Neural crest cell (in vitro differentiated cells): ENCODE measurements around the gene IQGAP1. TPM values are rescaled to one million over a fixed set of nuclear protein-coding genes. Genes with fewer than 3 reads are reported as not detected.

Experiments used
- DNase-seq: peaks from one replicate; pipeline ENCODE4 v3.0.0; 2021; ENCODE audit warnings: low read depth, mixed read lengths, low spot score
- H3K27ac Mint-ChIP-seq: one replicate; pipeline ENCODE4 v1.8.0; 2021; ENCODE audit warnings: mild to moderate bottlenecking, mixed read lengths; ENCODE audit not compliant: unreplicated experiment
- H3K27me3 Mint-ChIP-seq: 2 replicates; pipeline ENCODE4 v1.8.0; 2021; ENCODE audit warnings: low read depth, mild to moderate bottlenecking, mixed read lengths
- H3K36me3 Mint-ChIP-seq: 2 replicates; pipeline ENCODE4 v1.8.0; 2021; ENCODE audit warnings: low read depth, mild to moderate bottlenecking, mixed read lengths
- H3K4me1 Mint-ChIP-seq: 2 replicates; pipeline ENCODE4 v1.8.0; 2021; ENCODE audit warnings: mixed read lengths
- H3K4me3 Mint-ChIP-seq: one replicate; pipeline ENCODE4 v1.8.0; 2021; ENCODE audit warnings: mild to moderate bottlenecking, mixed read lengths
- H3K9me3 Mint-ChIP-seq: 2 replicates; pipeline ENCODE4 v1.8.0; 2021; ENCODE audit warnings: mixed read lengths
- CTCF ChIP-seq: fragments of 200-600 bp; sonication (generic); conservative IDR thresholded peaks from 2 replicates; pipeline ENCODE4 v1.5.0; 2021; ENCODE audit warnings: antibody characterized with exemption, mild to moderate bottlenecking
- total RNA-seq: library from RNA; stranded (reverse); gene quantifications from 2 replicates; pipeline ENCODE4 v1.2.1, GENCODE V29; 2021

The IQGAP1 gene
- total RNA-seq, 1 donor from 2014 or later: 46.1 TPM

DNA sequence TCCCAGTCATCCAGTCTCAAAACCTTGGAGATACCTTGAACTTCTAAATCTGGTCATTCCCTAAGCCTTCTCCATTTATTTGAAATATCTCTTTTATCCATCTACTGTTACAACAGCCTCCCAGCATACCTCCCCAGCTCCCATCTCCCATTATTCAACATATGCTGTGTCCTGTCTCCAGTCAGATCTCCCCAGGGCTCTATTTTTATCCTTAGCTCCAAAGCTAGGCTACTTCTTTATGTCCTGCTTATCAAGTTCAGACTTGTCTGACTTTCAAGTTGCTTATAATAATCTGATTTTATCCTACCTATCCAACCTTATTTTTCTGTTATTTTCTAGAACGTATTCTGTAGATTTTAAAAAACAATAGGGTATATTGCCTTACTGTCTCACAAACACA, 44.2 kb downstream of the IQGAP1 start:
- no peak for TF ChIP-seq CTCF
- Mint-ChIP-seq H3K36me3 (no peaks in the 10 kb centered on the region), H3K9me3 (no peaks in the 10 kb centered on the region), H3K27ac (no peak overlapping the region), H3K27me3 (no peaks in the 10 kb centered on the region), H3K4me3 (no peak overlapping the region), H3K4me1 (peaks cover 9% of the 10 kb centered on the region)
- DNase-seq: no peak

- H3K9me3 Mint-ChIP-seq: no peaks in the 10 kb centered on the region
- no peak overlapping the region for H3K27ac Mint-ChIP-seq
- H3K36me3 Mint-ChIP-seq: no peaks in the 10 kb centered on the region
- H3K4me1 Mint-ChIP-seq: no peaks in the 10 kb centered on the region
- no peaks in the 10 kb centered on the region for H3K27me3 Mint-ChIP-seq
- no peak for DNase-seq
- TF ChIP-seq CTCF: no peak
- no peak overlapping the region for H3K4me3 Mint-ChIP-seq
Measured at GRCh38 chr15:90435652-90436337, 47.8 kb downstream of the IQGAP1 start.

DNA sequence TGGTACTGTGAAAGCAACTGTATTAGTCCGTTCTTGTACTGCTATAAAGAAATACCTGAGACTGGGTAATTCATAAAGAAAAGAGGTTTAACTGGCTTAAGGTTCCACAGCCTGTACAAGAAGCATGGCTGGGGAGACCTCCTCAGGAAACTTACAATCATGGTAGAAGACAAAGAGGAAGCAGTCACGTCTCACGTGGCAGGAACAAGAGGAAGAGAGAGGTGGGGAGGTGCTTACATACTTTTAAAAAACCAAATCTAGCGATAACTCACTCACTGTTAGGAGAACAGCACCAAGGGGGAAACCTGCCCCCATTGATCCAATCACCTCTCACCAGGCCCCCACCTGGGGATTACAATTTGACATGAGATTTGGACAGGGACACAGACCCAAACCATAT, 48.9 kb downstream of the IQGAP1 start:
- no peaks in the 10 kb centered on the region for H3K36me3 Mint-ChIP-seq
- no peak overlapping the region for H3K4me3 Mint-ChIP-seq
- H3K27me3 Mint-ChIP-seq: no peaks in the 10 kb centered on the region
- no peak for TF ChIP-seq CTCF
- no peak overlapping the region for H3K27ac Mint-ChIP-seq
- DNase-seq: no peak
- no peaks in the 10 kb centered on the region for H3K9me3 Mint-ChIP-seq
- no peaks in the 10 kb centered on the region for H3K4me1 Mint-ChIP-seq

DNA sequence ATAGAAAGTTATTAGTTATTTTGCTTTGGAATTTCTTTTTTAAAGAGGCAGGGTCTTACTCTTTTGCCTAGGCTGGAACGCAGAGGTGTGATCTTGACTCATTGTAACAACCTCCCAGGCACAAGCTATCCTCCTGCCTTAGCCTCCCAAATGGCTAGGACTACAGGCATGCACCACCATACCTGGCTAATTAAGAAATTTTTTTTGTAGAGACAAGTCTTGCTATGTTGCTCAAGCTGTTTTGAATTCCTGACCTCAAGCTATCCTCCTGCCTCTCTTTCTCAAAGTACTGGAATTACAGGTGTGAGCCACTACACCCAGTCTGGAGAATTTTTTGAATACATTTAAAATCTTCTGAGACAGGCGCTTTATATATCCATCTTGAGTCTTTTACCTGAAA, 49.5 kb downstream of the IQGAP1 start:
- no peak for TF ChIP-seq CTCF
- Mint-ChIP-seq H3K36me3 (no peaks in the 10 kb centered on the region), H3K4me3 (no peak overlapping the region), H3K27me3 (no peaks in the 10 kb centered on the region), H3K27ac (no peak overlapping the region), H3K4me1 (no peaks in the 10 kb centered on the region), H3K9me3 (no peaks in the 10 kb centered on the region)
- no peak for DNase-seq

- H3K4me3 Mint-ChIP-seq: no peak overlapping the region
- no peaks in the 10 kb centered on the region for H3K36me3 Mint-ChIP-seq
- TF ChIP-seq CTCF: no peak
- H3K4me1 Mint-ChIP-seq: no peaks in the 10 kb centered on the region
- H3K27ac Mint-ChIP-seq: no peak overlapping the region
- no peaks in the 10 kb centered on the region for H3K27me3 Mint-ChIP-seq
- H3K9me3 Mint-ChIP-seq: no peaks in the 10 kb centered on the region
- no peak for DNase-seq
Measured at GRCh38 chr15:90439946-90440345, 51.9 kb downstream of the IQGAP1 start.
